Caco-2 (cell line): ENCODE data around the gene NLRP13. TPM values are rescaled to one million over a fixed set of nuclear protein-coding genes. Genes with fewer than 3 reads are reported as not detected.

Experiments
- Bru-seq: library from RNA; stranded (reverse); fragments of 400-500 nt; gene quantifications from one replicate; lab custom pipeline; 2021; lab: Mats Ljungman, UMichigan
- BruChase-seq, 2 experiments: library from RNA; stranded (reverse); fragments of 400-500 nt; gene quantifications; one replicate each; lab custom pipeline; 2021; lab: Mats Ljungman, UMichigan
- BruUV-seq: library from RNA; stranded (reverse); fragments of 400-500 nt; replicated peaks from 2 replicates; lab custom pipeline; 2021; lab: Mats Ljungman, UMichigan
- CTCF ChIA-PET: fragments of 300-600 bp; sonication (Branson Sonifier 250); formaldehyde crosslinking; loops from one replicate; lab custom pipeline; 2022; ENCODE audit warnings: antibody characterized with exemption; lab: Charles Lee
- POLR2A ChIA-PET: fragments of 300-600 bp; sonication (Branson Sonifier 250); formaldehyde crosslinking; loops from one replicate; lab custom pipeline; 2022; ENCODE audit warnings: antibody characterized with exemption; lab: Charles Lee
- DNase-seq, 2 experiments: peaks; one replicate each; pipeline versions ENCODE4 v3.0.0 to v3.0.0-alpha.2; 2020 to 2022
- H3K27me3 ChIP-seq: replicated peaks from 2 replicates; pipeline ENCODE4 v1.6.0; 2011; ENCODE audit warnings: low read length; ENCODE audit not compliant: control insufficient read depth, insufficient read depth
- H3K36me3 ChIP-seq: 2 replicates; pipeline ENCODE4 v1.5.1; 2011; ENCODE audit warnings: low read length; ENCODE audit not compliant: control insufficient read depth, insufficient read depth
- H3K4me1 ChIP-seq: fragments of 250-450 bp; sonication (Bioruptor Pico); 2 replicates; pipeline ENCODE4 v1.5.1; 2020; ENCODE audit warnings: mild to moderate bottlenecking
- H3K4me3 ChIP-seq: 2 replicates; pipeline ENCODE4 v1.5.1; 2011; ENCODE audit warnings: low read depth, mild to moderate bottlenecking, control low read depth, low read length
- H3K9me3 ChIP-seq: fragments of 250-450 bp; sonication (Bioruptor Pico); 2 replicates; pipeline ENCODE4 v1.5.1; 2020; ENCODE audit warnings: mild to moderate bottlenecking, moderate library complexity
- H3K27ac Mint-ChIP-seq: one replicate; pipeline ENCODE4 v1.8.0; 2022; ENCODE audit warnings: mixed read lengths; ENCODE audit not compliant: unreplicated experiment
- H3K27me3 Mint-ChIP-seq: one replicate; pipeline ENCODE4 v1.8.0; 2022; ENCODE audit warnings: mixed read lengths; ENCODE audit not compliant: insufficient read depth, unreplicated experiment
- H3K36me3 Mint-ChIP-seq: one replicate; pipeline ENCODE4 v1.8.0; 2022; ENCODE audit warnings: mild to moderate bottlenecking, mixed read lengths; ENCODE audit not compliant: insufficient read depth, unreplicated experiment
- H3K4me1 Mint-ChIP-seq: one replicate; pipeline ENCODE4 v1.8.0; 2022; ENCODE audit warnings: low read depth, mixed read lengths; ENCODE audit not compliant: unreplicated experiment
- H3K4me3 Mint-ChIP-seq: one replicate; pipeline ENCODE4 v1.8.0; 2022; ENCODE audit warnings: mild to moderate bottlenecking, moderate library complexity, mixed read lengths; ENCODE audit not compliant: unreplicated experiment
- H3K9me3 Mint-ChIP-seq: one replicate; pipeline ENCODE4 v1.8.0; 2022; ENCODE audit warnings: mixed read lengths; ENCODE audit not compliant: unreplicated experiment
- intact Hi-C: fragments of 100-400 bp; cut with micrococcal nuclease; formaldehyde crosslinking; loops from one replicate; pipeline ENCODE4 v1.10.0; 2022; ENCODE audit not compliant: unreplicated experiment
- long read RNA-seq: library from polyadenylated mRNA; stranded (forward); transcript quantifications from one replicate; pipeline ENCODE4 v2.0.0, GENCODE V29; 2022
- total RNA-seq: library from RNA; stranded (reverse); gene quantifications from 2 replicates; pipeline ENCODE4 v1.2.3, GENCODE V29; 2022
- TF ChIP-seq, protein P1 (sequence below), 2 experiments: fragments of 200-600 bp in 1 of 2; IDR thresholded peaks; 1 replicate in 1 of 2; 2 replicates in 1 of 2; pipeline versions ENCODE4 v1.5.1 to v1.8.0; 2011 to 2022; ENCODE audit warnings: antibody characterized with exemption in 1 of 2, control low read depth in 1 of 2, inconsistent platforms in 1 of 2, low read depth in 1 of 2, low read length in 1 of 2, mild to moderate bottlenecking in 1 of 2, moderate library complexity in 1 of 2; ENCODE audit not compliant: insufficient read depth in 1 of 2, severe bottlenecking in 1 of 2, unreplicated experiment in 1 of 2

The NLRP13 gene, protein sequence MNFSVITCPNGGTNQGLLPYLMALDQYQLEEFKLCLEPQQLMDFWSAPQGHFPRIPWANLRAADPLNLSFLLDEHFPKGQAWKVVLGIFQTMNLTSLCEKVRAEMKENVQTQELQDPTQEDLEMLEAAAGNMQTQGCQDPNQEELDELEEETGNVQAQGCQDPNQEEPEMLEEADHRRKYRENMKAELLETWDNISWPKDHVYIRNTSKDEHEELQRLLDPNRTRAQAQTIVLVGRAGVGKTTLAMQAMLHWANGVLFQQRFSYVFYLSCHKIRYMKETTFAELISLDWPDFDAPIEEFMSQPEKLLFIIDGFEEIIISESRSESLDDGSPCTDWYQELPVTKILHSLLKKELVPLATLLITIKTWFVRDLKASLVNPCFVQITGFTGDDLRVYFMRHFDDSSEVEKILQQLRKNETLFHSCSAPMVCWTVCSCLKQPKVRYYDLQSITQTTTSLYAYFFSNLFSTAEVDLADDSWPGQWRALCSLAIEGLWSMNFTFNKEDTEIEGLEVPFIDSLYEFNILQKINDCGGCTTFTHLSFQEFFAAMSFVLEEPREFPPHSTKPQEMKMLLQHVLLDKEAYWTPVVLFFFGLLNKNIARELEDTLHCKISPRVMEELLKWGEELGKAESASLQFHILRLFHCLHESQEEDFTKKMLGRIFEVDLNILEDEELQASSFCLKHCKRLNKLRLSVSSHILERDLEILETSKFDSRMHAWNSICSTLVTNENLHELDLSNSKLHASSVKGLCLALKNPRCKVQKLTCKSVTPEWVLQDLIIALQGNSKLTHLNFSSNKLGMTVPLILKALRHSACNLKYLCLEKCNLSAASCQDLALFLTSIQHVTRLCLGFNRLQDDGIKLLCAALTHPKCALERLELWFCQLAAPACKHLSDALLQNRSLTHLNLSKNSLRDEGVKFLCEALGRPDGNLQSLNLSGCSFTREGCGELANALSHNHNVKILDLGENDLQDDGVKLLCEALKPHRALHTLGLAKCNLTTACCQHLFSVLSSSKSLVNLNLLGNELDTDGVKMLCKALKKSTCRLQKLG
- not detected in 2 replicates for total RNA-seq
- not detected for Bru-seq, nascent RNA
- BruChase-seq, experiment 1, labeled RNA remaining after a 2-hour chase = not detected
- BruChase-seq, experiment 2, labeled RNA remaining after a 6-hour chase = not detected
- long read RNA-seq = 0 reads

DNA sequence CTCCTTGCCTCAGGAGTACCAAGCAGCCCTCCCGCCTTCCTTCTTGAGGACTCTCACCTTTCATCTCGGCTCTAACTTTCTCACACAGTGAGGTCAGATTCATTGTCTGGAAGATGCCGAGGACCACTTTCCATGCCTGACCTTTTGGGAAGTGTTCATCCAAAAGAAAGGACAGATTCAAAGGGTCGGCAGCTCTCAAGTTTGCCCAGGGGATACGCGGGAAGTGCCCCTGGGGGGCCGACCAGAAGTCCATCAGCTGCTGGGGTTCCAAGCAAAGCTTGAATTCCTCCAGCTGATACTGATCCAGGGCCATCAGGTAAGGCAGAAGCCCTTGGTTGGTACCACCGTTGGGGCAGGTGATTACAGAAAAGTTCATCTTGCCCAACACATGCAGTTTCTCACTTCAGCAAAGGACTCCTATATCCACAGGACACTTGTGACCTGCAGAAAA, at the start of gene NLRP13:
Gene NLRP13, minus strand, starts transcription at position 401 of the 451 bp plus-strand sequence. Its CDS starts 25 bp downstream, at position 376.
- TF ChIP-seq, protein P1, sequence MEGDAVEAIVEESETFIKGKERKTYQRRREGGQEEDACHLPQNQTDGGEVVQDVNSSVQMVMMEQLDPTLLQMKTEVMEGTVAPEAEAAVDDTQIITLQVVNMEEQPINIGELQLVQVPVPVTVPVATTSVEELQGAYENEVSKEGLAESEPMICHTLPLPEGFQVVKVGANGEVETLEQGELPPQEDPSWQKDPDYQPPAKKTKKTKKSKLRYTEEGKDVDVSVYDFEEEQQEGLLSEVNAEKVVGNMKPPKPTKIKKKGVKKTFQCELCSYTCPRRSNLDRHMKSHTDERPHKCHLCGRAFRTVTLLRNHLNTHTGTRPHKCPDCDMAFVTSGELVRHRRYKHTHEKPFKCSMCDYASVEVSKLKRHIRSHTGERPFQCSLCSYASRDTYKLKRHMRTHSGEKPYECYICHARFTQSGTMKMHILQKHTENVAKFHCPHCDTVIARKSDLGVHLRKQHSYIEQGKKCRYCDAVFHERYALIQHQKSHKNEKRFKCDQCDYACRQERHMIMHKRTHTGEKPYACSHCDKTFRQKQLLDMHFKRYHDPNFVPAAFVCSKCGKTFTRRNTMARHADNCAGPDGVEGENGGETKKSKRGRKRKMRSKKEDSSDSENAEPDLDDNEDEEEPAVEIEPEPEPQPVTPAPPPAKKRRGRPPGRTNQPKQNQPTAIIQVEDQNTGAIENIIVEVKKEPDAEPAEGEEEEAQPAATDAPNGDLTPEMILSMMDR (IDR thresholded peaks at IDR 0.05; ENCODE audit: insufficient read depth in 1 of 2, low read depth in 1 of 2, low read length in 1 of 2, severe bottlenecking in 1 of 2, unreplicated experiment in 1 of 2) = no peak
- ChIA-PET CTCF (no interaction called here), POLR2A (no interaction called here)
- H3K27me3 Mint-ChIP-seq = peaks cover 8% of the 10 kb centered on the region
- no peak within 1 kb of the TSS for H3K4me3 Mint-ChIP-seq
- intact Hi-C loops = no loop called here
- H3K9me3 Mint-ChIP-seq = no peaks in the 10 kb centered on the region
- H3K4me1 ChIP-seq = no peaks in the 10 kb centered on the region
- no peaks in the 10 kb centered on the region for H3K4me1 Mint-ChIP-seq
- no peak within 1 kb of the TSS for H3K27ac Mint-ChIP-seq
- H3K4me3 ChIP-seq = no peak within 1 kb of the TSS
- BruUV-seq = no TSS peak
- no peaks in the 10 kb centered on the region for H3K27me3 ChIP-seq
- H3K36me3 Mint-ChIP-seq = no peaks in the 10 kb centered on the region
- no peaks in the 10 kb centered on the region for H3K36me3 ChIP-seq
- no peak for DNase-seq
- no peaks in the 10 kb centered on the region; the same call in 1 of the 2 replicates for H3K9me3 ChIP-seq

DNA sequence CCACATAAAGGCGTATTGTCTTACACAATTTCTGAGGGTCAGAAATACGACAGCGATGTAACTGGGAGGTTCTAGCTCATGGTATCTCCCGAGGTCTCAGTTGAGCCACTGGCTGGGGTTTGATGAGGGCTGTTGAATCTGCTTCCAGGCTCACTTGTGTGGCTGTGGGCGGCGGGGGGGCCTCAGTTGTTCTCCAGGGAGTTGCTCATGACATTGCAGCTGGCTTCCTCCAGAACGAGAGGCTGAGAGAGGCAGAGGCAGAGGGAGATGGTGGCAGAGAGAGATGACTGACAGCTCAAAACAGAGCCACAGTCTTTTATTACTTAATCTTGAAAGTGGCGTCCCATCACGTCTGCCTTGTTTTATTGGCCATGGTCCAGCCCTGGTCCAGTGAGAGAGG, 48.3 kb upstream of the NLRP13 start:
- H3K9me3 ChIP-seq = no peaks in the 10 kb centered on the region
- DNase-seq = no peak
- CTCF ChIA-PET = no interaction called here
- intact Hi-C loops = no loop called here
- Mint-ChIP-seq H3K27me3 (peaks cover 9% of the 10 kb centered on the region), H3K36me3 (no peaks in the 10 kb centered on the region), H3K4me1 (no peaks in the 10 kb centered on the region), H3K4me3 (no peak overlapping the region), H3K27ac (no peak overlapping the region), H3K9me3 (peaks cover 31% of the 10 kb centered on the region)
- no peaks in the 10 kb centered on the region for H3K36me3 ChIP-seq
- no peaks in the 10 kb centered on the region for H3K27me3 ChIP-seq
- POLR2A ChIA-PET = no interaction called here
- BruUV-seq = no TSS peak
- TF ChIP-seq, protein P1 (IDR thresholded peaks at IDR 0.05; ENCODE audit: insufficient read depth in 1 of 2, low read depth in 1 of 2, low read length in 1 of 2, severe bottlenecking in 1 of 2, unreplicated experiment in 1 of 2) = no peak
- no peaks in the 10 kb centered on the region for H3K4me1 ChIP-seq
- no peak overlapping the region for H3K4me3 ChIP-seq

DNA sequence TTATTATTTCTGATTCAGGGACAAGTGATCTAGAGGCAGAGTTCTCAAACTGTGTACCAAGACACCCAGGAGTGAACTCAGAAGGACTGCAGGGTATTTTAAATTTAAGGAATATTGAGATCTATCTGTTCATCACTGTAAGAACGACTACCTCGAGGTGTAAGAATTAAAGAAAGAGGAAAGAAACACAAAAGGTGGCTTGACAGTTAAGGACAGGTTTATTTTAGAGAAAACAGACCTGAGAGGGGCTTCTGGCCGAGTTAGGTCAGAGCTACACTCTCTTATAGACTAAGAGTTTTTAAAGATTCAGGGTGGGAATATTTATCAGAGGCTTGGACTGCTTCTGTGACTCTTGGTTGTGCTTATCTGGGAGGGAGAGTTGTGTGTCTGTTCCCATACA, 41.8 kb upstream of the NLRP13 start:
- no peak overlapping the region for H3K4me3 Mint-ChIP-seq
- POLR2A ChIA-PET = no interaction called here

More for the DNA sequence above, 41.8 kb upstream of the NLRP13 start:
- BruUV-seq = no TSS peak
- H3K36me3 ChIP-seq = no peaks in the 10 kb centered on the region
- CTCF ChIA-PET = no interaction called here
- no peaks in the 10 kb centered on the region; the same call in 1 of the 2 replicates for H3K9me3 ChIP-seq
- TF ChIP-seq, protein P1 (IDR thresholded peaks at IDR 0.05; ENCODE audit: insufficient read depth in 1 of 2, low read depth in 1 of 2, low read length in 1 of 2, severe bottlenecking in 1 of 2, unreplicated experiment in 1 of 2) = no peak
- no peak overlapping the region for H3K4me3 ChIP-seq
- no peaks in the 10 kb centered on the region for H3K4me1 ChIP-seq
- no peaks in the 10 kb centered on the region for H3K27me3 ChIP-seq
- H3K9me3 Mint-ChIP-seq = peaks cover 44% of the 10 kb centered on the region
- no peak overlapping the region for H3K27ac Mint-ChIP-seq
- DNase-seq = no peak
- intact Hi-C loops = no loop called here
- H3K27me3 Mint-ChIP-seq = peaks cover 2% of the 10 kb centered on the region
- no peaks in the 10 kb centered on the region for H3K36me3 Mint-ChIP-seq
- no peaks in the 10 kb centered on the region for H3K4me1 Mint-ChIP-seq
